GM23338 (cell line): ENCODE results near the gene GART. TPM values are rescaled to one million over a fixed set of nuclear protein-coding genes. Genes with fewer than 3 reads are reported as not detected.

Experiments used
- ATAC-seq: fragments of 200-7000 bp; cut with Tn5 transposase; 3 replicates; pipeline ENCODE4 v1.9.1; 2020
- DNase-seq: peaks from one replicate; pipeline ENCODE4 v3.0.0-alpha.2; 2015; ENCODE audit warnings: low spot score
- H2AFZ ChIP-seq: fragments of 200-600 bp; sonication (generic); 2 replicates; pipeline ENCODE4 v1.8.0; 2016; ENCODE audit warnings: antibody characterized with exemption, mild to moderate bottlenecking, moderate library complexity
- H3F3A ChIP-seq: fragments of 200-600 bp; sonication (generic); replicated peaks from 2 replicates; pipeline ENCODE4 v1.8.0; 2017; ENCODE audit warnings: antibody characterized with exemption, mixed run types, low read depth
- H3K27ac ChIP-seq: fragments of 200-600 bp; sonication (generic); 2 replicates; pipeline ENCODE4 v1.6.1; 2016; ENCODE audit warnings: low read depth
- H3K27me3 ChIP-seq: fragments of 200-600 bp; sonication (generic); 2 replicates; pipeline ENCODE4 v1.8.0; 2016; ENCODE audit warnings: mild to moderate bottlenecking, mixed run types, moderate library complexity; ENCODE audit not compliant: insufficient read depth
- H3K36me3 ChIP-seq: fragments of 200-600 bp; sonication (generic); 2 replicates; pipeline ENCODE4 v1.8.0; 2016; ENCODE audit warnings: mild to moderate bottlenecking; ENCODE audit not compliant: insufficient read depth
- H3K4me1 ChIP-seq: fragments of 200-600 bp; sonication (generic); 2 replicates; pipeline ENCODE4 v1.8.0; 2016; ENCODE audit warnings: mild to moderate bottlenecking, moderate library complexity; ENCODE audit not compliant: insufficient read depth
- H3K4me2 ChIP-seq: fragments of 200-600 bp; sonication (generic); 2 replicates; pipeline ENCODE4 v1.7.1; 2017; ENCODE audit warnings: mixed run types
- H3K4me3 ChIP-seq: fragments of 200-600 bp; sonication (generic); 2 replicates; pipeline ENCODE4 v1.6.1; 2016; ENCODE audit warnings: mixed run types
- H3K79me2 ChIP-seq: fragments of 200-600 bp; sonication (generic); replicated peaks from 2 replicates; pipeline ENCODE4 v1.8.0; 2017; ENCODE audit warnings: mild to moderate bottlenecking; ENCODE audit not compliant: insufficient read depth
- H3K9me2 ChIP-seq: fragments of 200-600 bp; sonication (generic); 2 replicates; pipeline ENCODE4 v1.8.0; 2017; ENCODE audit not compliant: insufficient read depth
- H4K20me1 ChIP-seq: fragments of 200-600 bp; sonication (generic); replicated peaks from 2 replicates; pipeline ENCODE4 v1.8.0; 2017; ENCODE audit warnings: mild to moderate bottlenecking; ENCODE audit not compliant: insufficient read depth
- H3K27ac Mint-ChIP-seq: 2 replicates; pipeline ENCODE4 v1.8.0; 2020; ENCODE audit warnings: inconsistent platforms, mild to moderate bottlenecking, moderate library complexity, mixed read lengths
- H3K27me3 Mint-ChIP-seq: 3 replicates; pipeline ENCODE4 v1.8.0; 2022; ENCODE audit warnings: low read depth, mild to moderate bottlenecking, moderate library complexity, mixed read lengths, inconsistent platforms; ENCODE audit not compliant: insufficient read depth, poor library complexity
- H3K36me3 Mint-ChIP-seq: 3 replicates; pipeline ENCODE4 v1.8.0; 2021; ENCODE audit warnings: low read depth, mild to moderate bottlenecking, inconsistent platforms, moderate library complexity, mixed read lengths
- H3K4me1 Mint-ChIP-seq: 3 replicates; pipeline ENCODE4 v1.8.0; 2020; ENCODE audit warnings: mild to moderate bottlenecking, inconsistent platforms, mixed read lengths
- H3K4me3 Mint-ChIP-seq: 3 replicates; pipeline ENCODE4 v1.8.0; 2021; ENCODE audit warnings: moderate library complexity, mild to moderate bottlenecking, inconsistent platforms, mixed read lengths
- H3K9me3 Mint-ChIP-seq: 3 replicates; pipeline ENCODE4 v1.8.0; 2020; ENCODE audit warnings: moderate library complexity, mild to moderate bottlenecking, inconsistent platforms, mixed read lengths
- CREB1 ChIP-seq: fragments of 250-450 bp; sonication (Bioruptor Pico); IDR thresholded peaks from 2 replicates; pipeline ENCODE4 v1.5.0; 2020; ENCODE audit warnings: low read depth, mild to moderate bottlenecking, moderate library complexity
- CTCF ChIP-seq, 2 experiments: fragments of 200-600 bp in 1 of 2; sonication (generic) in 1 of 2; conservative IDR thresholded peaks; 2 replicates each; pipeline versions ENCODE4 v1.5.1 to v1.6.1; 2016 to 2017; ENCODE audit warnings: antibody characterized with exemption in 2 of 2, low read depth in 2 of 2, mild to moderate bottlenecking in 2 of 2, moderate library complexity in 1 of 2
- ETS1 ChIP-seq: IDR thresholded peaks from 2 replicates; pipeline ENCODE4 v1.6.1; 2016; ENCODE audit warnings: antibody characterized with exemption
- EZH2 ChIP-seq: fragments of 200-600 bp; sonication (generic); IDR thresholded peaks from one replicate; pipeline ENCODE4 v1.8.0; 2017; ENCODE audit warnings: antibody characterized with exemption, mild to moderate bottlenecking, low read depth; ENCODE audit not compliant: unreplicated experiment
- EZH2phosphoT487 ChIP-seq: fragments of 200-600 bp; sonication (generic); IDR thresholded peaks from one replicate; pipeline ENCODE4 v1.8.1; 2018; ENCODE audit warnings: antibody characterized with exemption; ENCODE audit not compliant: unreplicated experiment
- JUNB ChIP-seq: IDR thresholded peaks from one replicate; pipeline ENCODE4 v1.6.1; 2016; ENCODE audit warnings: antibody characterized with exemption; ENCODE audit not compliant: unreplicated experiment
- NANOG ChIP-seq: IDR thresholded peaks from 2 replicates; pipeline ENCODE4 v1.6.1; 2016; ENCODE audit warnings: antibody characterized with exemption, borderline replicate concordance
- POLR2AphosphoS5 ChIP-seq: IDR thresholded peaks from 2 replicates; pipeline ENCODE4 v1.6.1; 2016; ENCODE audit warnings: antibody characterized with exemption, low read depth
- REST ChIP-seq: IDR thresholded peaks from one replicate; pipeline ENCODE4 v1.6.1; 2018; ENCODE audit warnings: antibody characterized with exemption; ENCODE audit not compliant: unreplicated experiment
- STAT1 ChIP-seq: IDR thresholded peaks from one replicate; pipeline ENCODE4 v1.6.1; 2016; ENCODE audit warnings: antibody characterized with exemption; ENCODE audit not compliant: unreplicated experiment
- ZNF114 ChIP-seq: fragments of 250-450 bp; sonication (Bioruptor Pico); IDR thresholded peaks from 2 replicates; pipeline ENCODE4 v1.5.0; 2020; ENCODE audit warnings: mild to moderate bottlenecking, moderate library complexity
- ZNF331 ChIP-seq: fragments of 250-450 bp; sonication (Bioruptor Pico); IDR thresholded peaks from 2 replicates; pipeline ENCODE4 v1.5.0; 2020; ENCODE audit warnings: low read depth, mild to moderate bottlenecking, moderate library complexity
- ZNF462 ChIP-seq: fragments of 250-450 bp; sonication (Bioruptor Pico); IDR thresholded peaks from 2 replicates; pipeline ENCODE4 v1.5.0; 2020; ENCODE audit warnings: mild to moderate bottlenecking, moderate library complexity
- polyA plus RNA-seq: library from polyadenylated mRNA; unstranded; fragments of >200 nt; fragmentation: Nextera tagmentation; extraction: Ambion mirVana; gene quantifications from 2 replicates; pipeline ENCODE4 v1.2.1, GENCODE V29; 2016
- total RNA-seq: library from RNA; depleted of rRNA; stranded (reverse); fragments of >200 nt; shearing (Covaris generic); gene quantifications from 2 replicates; pipeline ENCODE4 v1.2.3, GENCODE V29; 2014

The GART gene
- total and polyA plus RNA-seq, 2 experiments from 2014 or later = 87.6 to 224 TPM

GRCh38 chr21:33567914-33568313 lies 26.0 kb upstream of the GART start:
- Mint-ChIP-seq H3K27me3 (no peaks in the 10 kb centered on the region), H3K9me3 (no peaks in the 10 kb centered on the region), H3K36me3 (peaks cover 49% of the 10 kb centered on the region), H3K27ac (no peak overlapping the region), H3K4me1 (no peaks in the 10 kb centered on the region), H3K4me3 (no peak overlapping the region)
- no peaks in the 10 kb centered on the region for H3K9me2 ChIP-seq
- no peak overlapping the region for H3K4me2 ChIP-seq
- H2AFZ ChIP-seq = no peak overlapping the region
- no peak overlapping the region for H3K27ac ChIP-seq
- peaks cover 12% of the 10 kb centered on the region for H3K79me2 ChIP-seq
- TF ChIP-seq EZH2 = no peak
- TF ChIP-seq ETS1 = no peak
- TF ChIP-seq CREB1 (CRISPR knock-in tag) = no peak
- TF ChIP-seq ZNF114 (CRISPR knock-in tag) = no peak
- no peak for TF ChIP-seq POLR2AphosphoS5
- no peak for TF ChIP-seq STAT1
- no peak for TF ChIP-seq REST
- no peak for TF ChIP-seq EZH2phosphoT487
- TF ChIP-seq CTCF (conservative IDR thresholded peaks at IDR 0.05; ENCODE audit: low read depth in 2 of 2) = no peak
- TF ChIP-seq ZNF462 = no peak
- TF ChIP-seq ZNF331 (CRISPR knock-in tag) = no peak
- no peak for TF ChIP-seq NANOG
- no peak for TF ChIP-seq JUNB
- H3K4me1 ChIP-seq = no peaks in the 10 kb centered on the region
- H3K36me3 ChIP-seq = peaks cover 34% of the 10 kb centered on the region
- H3F3A ChIP-seq = no peaks in the 10 kb centered on the region
- ATAC-seq (no peak), DNase-seq (no peak)
- no peak overlapping the region for H3K4me3 ChIP-seq
- H3K27me3 ChIP-seq = no peaks in the 10 kb centered on the region
- peaks cover 9% of the 10 kb centered on the region for H4K20me1 ChIP-seq
